Keratinocyte (primary cell): ENCODE data around the gene PHF23. TPM values are rescaled to one million over a fixed set of nuclear protein-coding genes. Genes with fewer than 3 reads are reported as not detected.
A peak's percentile ranks its signal among the peaks of the same experiment; 100 is the strongest.

Experiments
- DNase-seq: peaks from one replicate; pipeline ENCODE4 v3.0.0-alpha.2; 2011; ENCODE audit warnings: low read depth, missing footprints, low spot score
- FAIRE-seq: peaks from 2 replicates; lab custom pipeline; 2011; peaks lifted over from hg19 to GRCh38; lab: Jason Lieb, UNC
- H2AFZ ChIP-seq: 2 replicates; pipeline ENCODE4 v1.6.0; 2012; ENCODE audit warnings: low read length, control low read depth, inconsistent platforms; ENCODE audit not compliant: control insufficient read depth
- H3K27ac ChIP-seq: 2 replicates; pipeline ENCODE4 v1.5.1; 2011; ENCODE audit warnings: low read length; ENCODE audit not compliant: control insufficient read depth, insufficient read depth
- H3K27me3 ChIP-seq: 3 replicates; pipeline ENCODE4 v1.6.0; 2011; ENCODE audit warnings: low read length; ENCODE audit not compliant: control insufficient read depth, insufficient read depth; ENCODE audit errors: extremely low read depth
- H3K36me3 ChIP-seq, 2 experiments: 2 replicates in 1 of 2; 3 replicates in 1 of 2; pipeline ENCODE4 v1.5.1; 2011; ENCODE audit warnings: low read length in 2 of 2, mild to moderate bottlenecking in 1 of 2; ENCODE audit not compliant: control insufficient read depth in 2 of 2, insufficient read depth in 2 of 2; ENCODE audit errors: extremely low read depth in 1 of 2
- H3K4me1 ChIP-seq: 3 replicates; pipeline ENCODE4 v1.5.1; 2011; ENCODE audit warnings: low read length; ENCODE audit not compliant: control insufficient read depth, insufficient read depth; ENCODE audit errors: extremely low read depth
- H3K4me2 ChIP-seq: 3 replicates; pipeline ENCODE4 v1.6.0; 2011; ENCODE audit warnings: low read depth, low read length; ENCODE audit not compliant: control insufficient read depth, insufficient read depth; ENCODE audit errors: extremely low read depth
- H3K4me3 ChIP-seq, 3 experiments: fragments of 200-600 bp in 1 of 3; sonication (generic) in 1 of 3; 2 replicates in 2 of 3; 3 replicates in 1 of 3; pipeline ENCODE4 v1.5.1; 2011 to 2016; ENCODE audit warnings: low read length in 3 of 3, mild to moderate bottlenecking in 3 of 3, control low read depth in 2 of 3, inconsistent platforms in 1 of 3, low read depth in 1 of 3, mixed read lengths in 1 of 3, mixed run types in 1 of 3, moderate library complexity in 1 of 3; ENCODE audit not compliant: control insufficient read depth in 2 of 3, insufficient read depth in 2 of 3; ENCODE audit errors: extremely low read depth in 1 of 3
- H3K79me2 ChIP-seq: 2 replicates; pipeline ENCODE4 v1.6.0; 2012; ENCODE audit warnings: low read length; ENCODE audit not compliant: control insufficient read depth, insufficient read depth
- H3K9ac ChIP-seq: 3 replicates; pipeline ENCODE4 v1.6.0; 2011; ENCODE audit warnings: low read length; ENCODE audit not compliant: control insufficient read depth, insufficient read depth; ENCODE audit errors: extremely low read depth
- H3K9me1 ChIP-seq: 3 replicates; pipeline ENCODE4 v1.6.0; 2011; ENCODE audit warnings: low read length; ENCODE audit not compliant: control insufficient read depth, insufficient read depth; ENCODE audit errors: extremely low read depth
- H3K9me3 ChIP-seq: 2 replicates; pipeline ENCODE4 v1.5.1; 2012; ENCODE audit warnings: low read depth, low read length; ENCODE audit not compliant: control insufficient read depth
- H4K20me1 ChIP-seq: 3 replicates; pipeline ENCODE4 v1.6.0; 2011; ENCODE audit warnings: low read length; ENCODE audit not compliant: control insufficient read depth, insufficient read depth; ENCODE audit errors: extremely low read depth
- CTCF ChIP-seq, 3 experiments: IDR thresholded peaks in 1 of 3; conservative IDR thresholded peaks in 1 of 3; optimal IDR thresholded peaks in 1 of 3; 2 replicates in 2 of 3; 3 replicates in 1 of 3; pipeline versions ENCODE3 to v1.5.1; 2011; ENCODE audit warnings: low read length in 3 of 3, mild to moderate bottlenecking in 3 of 3, moderate library complexity in 2 of 3, control low read depth in 1 of 3, inconsistent platforms in 1 of 3; ENCODE audit not compliant: insufficient read depth in 2 of 3; ENCODE audit errors: extremely low read depth in 1 of 3
- EZH2 ChIP-seq: IDR thresholded peaks from one replicate; pipeline ENCODE4 v1.6.1; 2012; ENCODE audit warnings: inconsistent platforms, mild to moderate bottlenecking, low read length, moderate library complexity
- dilution Hi-C: fragments of 300-500 bp; cut with MboI; formaldehyde crosslinking; loops from one replicate; pipeline ENCODE4 v1.7.0; 2020; ENCODE audit warnings: low sequenced_read_pairs; ENCODE audit not compliant: extremely low pct_ligation_motif_present
- polyA plus RNA-seq, 5 experiments: library from polyadenylated mRNA; depleted of rRNA in 3 of 5; stranded (reverse) in 3 of 5; stranded (forward) in 1 of 5; unstranded in 1 of 5; fragments of >200 nt; gene quantifications; 1 replicate in 1 of 5; 2 replicates in 3 of 5; 3 replicates in 1 of 5; pipeline versions ENCODE4 v1.2.1 to v1.2.3, GENCODE V29; 2011 to 2012; ENCODE audit warnings: missing spikeins in 2 of 5, low read depth in 1 of 5, low replicate concordance in 1 of 5

PHF23 gene
- polyA plus RNA-seq, 1 donor (not counting 4 experiments of a cell fraction or from before 2014, with no cell fraction given), result 52.8 TPM

- TF ChIP-seq EZH2, result no peak
- no peak for TF ChIP-seq CTCF (optimal IDR thresholded peaks at IDR 0.05 in 1 of 3, IDR thresholded peaks at IDR 0.05 in 1 of 3, conservative IDR thresholded peaks at IDR 0.05 in 1 of 3; ENCODE audit: extremely low read depth in 1 of 3, insufficient read depth in 2 of 3, low read length in 3 of 3)
These were observed 19.9 kb downstream of the PHF23 start for GRCh38 chr17:7219229-7219811.

GRCh38 chr17:7218758-7219157 is 20.5 kb downstream of the PHF23 start:
- Histone ChIP-seq H3K27me3 (no peaks in the 10 kb centered on the region), H3K79me2 (peaks cover 14% of the 10 kb centered on the region), H3K27ac (no peak overlapping the region), H4K20me1 (peaks cover 8% of the 10 kb centered on the region), H3K36me3 (peaks cover 22 to 25% of the 10 kb centered on the region in 2 experiments), H3K4me2 (no peak overlapping the region), H3K4me3 (no peak overlapping the region), H3K9me1 (no peaks in the 10 kb centered on the region), H3K4me1 (peaks cover 42% of the 10 kb centered on the region), H2AFZ (no peak overlapping the region), H3K9ac (no peak overlapping the region), H3K9me3 (no peaks in the 10 kb centered on the region)
- dilution Hi-C loops, result no loop called here
- no peak for DNase-seq
- FAIRE-seq, result no peak
- TF ChIP-seq EZH2, result no peak
- no peak for TF ChIP-seq CTCF (optimal IDR thresholded peaks at IDR 0.05 in 1 of 3, IDR thresholded peaks at IDR 0.05 in 1 of 3, conservative IDR thresholded peaks at IDR 0.05 in 1 of 3; ENCODE audit: extremely low read depth in 1 of 3, insufficient read depth in 2 of 3, low read length in 3 of 3)

More at GRCh38 chr17:7219229-7219811, 19.9 kb downstream of the PHF23 start:
- no peaks in the 10 kb centered on the region for H3K9me3 ChIP-seq
- H2AFZ ChIP-seq, result peak overlapping the region; percentile 39
- H3K4me1 ChIP-seq, result peaks cover 42% of the 10 kb centered on the region
- peaks cover 14% of the 10 kb centered on the region for H3K79me2 ChIP-seq
- no peak for FAIRE-seq
- H3K4me3 ChIP-seq, result peak overlapping the region; percentile 55 to 74 (median 72)
- dilution Hi-C loops, result no loop called here
- H3K27ac ChIP-seq, result peak overlapping the region; percentile 92
- no peak for DNase-seq
- H4K20me1 ChIP-seq, result peaks cover 5% of the 10 kb centered on the region
- H3K27me3 ChIP-seq, result no peaks in the 10 kb centered on the region
- peak overlapping the region; percentile 87 for H3K9ac ChIP-seq
- peak overlapping the region; percentile 88 for H3K4me2 ChIP-seq
- no peaks in the 10 kb centered on the region for H3K9me1 ChIP-seq
- peaks cover 25 to 30% of the 10 kb centered on the region in 2 experiments for H3K36me3 ChIP-seq
